Cardiac muscle cell (in vitro differentiated cells and primary cell): ENCODE measurements around the gene FAM8A1. TPM values are rescaled to one million over a fixed set of nuclear protein-coding genes. Genes with fewer than 3 reads are reported as not detected.

Experiments used
- DNase-seq, 2 donors: peaks; one replicate each; pipeline versions ENCODE4 v3.0.0 to v3.0.0-alpha.2; 2010 to 2017; ENCODE audit warnings: low read depth in 1 of 2, low spot score in 1 of 2
- H3K27ac ChIP-seq: fragments of 200-600 bp; sonication (generic); 2 replicates; pipeline ENCODE4 v1.5.1; 2016
- H3K27me3 ChIP-seq: fragments of 200-600 bp; sonication (generic); 2 replicates; pipeline ENCODE4 v1.6.0; 2016; ENCODE audit warnings: control low read depth
- H3K36me3 ChIP-seq: fragments of 200-600 bp; sonication (generic); 2 replicates; pipeline ENCODE4 v1.5.1; 2016; ENCODE audit warnings: control low read depth
- H3K4me1 ChIP-seq: fragments of 200-600 bp; sonication (generic); 2 replicates; pipeline ENCODE4 v1.8.1; 2017; ENCODE audit warnings: low read depth, mild to moderate bottlenecking, mixed run types
- H3K4me3 ChIP-seq: fragments of 200-600 bp; sonication (generic); 2 replicates; pipeline ENCODE4 v1.5.1; 2016; ENCODE audit warnings: mild to moderate bottlenecking
- H3K9me3 ChIP-seq: fragments of 200-600 bp; sonication (generic); 2 replicates; pipeline ENCODE4 v1.5.1; 2017; ENCODE audit warnings: low read depth, mild to moderate bottlenecking, control low read depth
- polyA plus RNA-seq: library from polyadenylated mRNA; unstranded; fragments of >200 nt; fragmentation: Nextera tagmentation; extraction: Ambion mirVana; gene quantifications from 2 replicates; pipeline ENCODE4 v1.2.1, GENCODE V29; 2016
- total RNA-seq: library from RNA; depleted of rRNA; stranded (reverse); fragments of >200 nt; gene quantifications from 2 replicates; pipeline ENCODE4 v1.2.3, GENCODE V29; 2016
- TF ChIP-seq, protein P1 (sequence below): IDR thresholded peaks from 2 replicates; pipeline ENCODE4 v1.5.1; 2012; ENCODE audit warnings: low read depth, mild to moderate bottlenecking, low read length

FAM8A1 gene
- total and polyA plus RNA-seq, 2 experiments from 2014 or later = 18.7 to 31.9 TPM

DNA sequence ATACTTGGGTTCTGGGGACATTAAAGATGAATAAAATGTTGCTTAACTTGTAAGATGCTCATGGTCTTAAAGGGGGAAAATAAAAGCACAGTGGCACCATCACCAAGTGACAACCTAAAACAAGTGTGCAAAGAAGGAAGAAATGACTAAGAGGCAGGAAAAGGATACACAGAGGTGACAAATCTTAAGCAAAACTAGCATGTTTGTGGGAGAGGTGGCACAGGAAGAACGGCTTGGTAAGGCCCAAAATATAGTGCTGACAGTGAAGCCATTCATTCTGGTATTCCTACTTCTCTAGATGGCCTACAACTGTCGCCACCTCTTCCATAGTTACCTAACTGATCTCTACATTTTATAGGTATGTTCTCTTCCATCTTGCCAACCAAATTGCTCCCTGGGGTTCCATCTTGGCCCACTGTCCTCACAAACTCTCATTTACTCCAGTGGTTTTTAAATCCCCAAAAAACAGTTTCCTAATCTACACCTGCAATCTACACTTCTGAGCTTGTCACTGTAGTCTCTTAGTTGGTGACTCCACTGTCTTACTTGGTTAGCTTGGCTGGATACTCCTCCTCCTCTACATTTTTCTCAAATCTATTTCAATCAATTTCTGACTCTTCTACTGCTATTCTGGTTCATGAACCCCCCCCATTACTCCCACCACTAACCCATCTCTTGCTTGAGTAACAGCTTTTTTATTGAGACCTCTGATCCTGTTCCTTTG is 33.5 kb downstream of the FAM8A1 start:
- TF ChIP-seq, protein P1, sequence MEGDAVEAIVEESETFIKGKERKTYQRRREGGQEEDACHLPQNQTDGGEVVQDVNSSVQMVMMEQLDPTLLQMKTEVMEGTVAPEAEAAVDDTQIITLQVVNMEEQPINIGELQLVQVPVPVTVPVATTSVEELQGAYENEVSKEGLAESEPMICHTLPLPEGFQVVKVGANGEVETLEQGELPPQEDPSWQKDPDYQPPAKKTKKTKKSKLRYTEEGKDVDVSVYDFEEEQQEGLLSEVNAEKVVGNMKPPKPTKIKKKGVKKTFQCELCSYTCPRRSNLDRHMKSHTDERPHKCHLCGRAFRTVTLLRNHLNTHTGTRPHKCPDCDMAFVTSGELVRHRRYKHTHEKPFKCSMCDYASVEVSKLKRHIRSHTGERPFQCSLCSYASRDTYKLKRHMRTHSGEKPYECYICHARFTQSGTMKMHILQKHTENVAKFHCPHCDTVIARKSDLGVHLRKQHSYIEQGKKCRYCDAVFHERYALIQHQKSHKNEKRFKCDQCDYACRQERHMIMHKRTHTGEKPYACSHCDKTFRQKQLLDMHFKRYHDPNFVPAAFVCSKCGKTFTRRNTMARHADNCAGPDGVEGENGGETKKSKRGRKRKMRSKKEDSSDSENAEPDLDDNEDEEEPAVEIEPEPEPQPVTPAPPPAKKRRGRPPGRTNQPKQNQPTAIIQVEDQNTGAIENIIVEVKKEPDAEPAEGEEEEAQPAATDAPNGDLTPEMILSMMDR = no peak
- Histone ChIP-seq H3K36me3 (peaks cover 38% of the 10 kb centered on the region), H3K9me3 (no peaks in the 10 kb centered on the region), H3K4me1 (peaks cover 25% of the 10 kb centered on the region), H3K4me3 (no peak overlapping the region), H3K27me3 (no peaks in the 10 kb centered on the region), H3K27ac (no peak overlapping the region)
- DNase-seq = no peak

DNA sequence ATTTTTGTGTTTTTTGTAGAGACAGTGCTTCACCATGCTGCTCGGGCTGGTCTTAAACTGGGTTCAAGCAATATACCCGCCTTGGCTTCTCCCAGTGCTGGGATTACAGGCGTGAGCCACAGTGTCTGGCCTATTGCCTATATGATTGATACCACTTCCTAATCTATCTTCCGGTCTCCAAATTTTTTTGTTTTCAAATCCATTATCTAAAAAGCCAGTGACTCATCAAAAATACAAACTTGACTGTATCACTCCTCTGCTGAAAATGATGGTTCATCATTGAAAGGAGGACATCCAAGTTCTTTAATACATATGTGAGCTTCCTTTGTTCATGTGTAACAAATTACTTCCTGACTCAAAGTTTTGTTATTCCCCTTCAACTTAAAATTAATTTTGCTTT is 35.5 kb downstream of the FAM8A1 start:
- no peaks in the 10 kb centered on the region for H3K9me3 ChIP-seq
- no peak overlapping the region for H3K27ac ChIP-seq
- peaks cover 10% of the 10 kb centered on the region for H3K4me1 ChIP-seq
- no peak for DNase-seq
- H3K27me3 ChIP-seq = no peaks in the 10 kb centered on the region
- H3K36me3 ChIP-seq = peaks cover 39% of the 10 kb centered on the region
- no peak overlapping the region for H3K4me3 ChIP-seq
- TF ChIP-seq, protein P1 = no peak

DNA sequence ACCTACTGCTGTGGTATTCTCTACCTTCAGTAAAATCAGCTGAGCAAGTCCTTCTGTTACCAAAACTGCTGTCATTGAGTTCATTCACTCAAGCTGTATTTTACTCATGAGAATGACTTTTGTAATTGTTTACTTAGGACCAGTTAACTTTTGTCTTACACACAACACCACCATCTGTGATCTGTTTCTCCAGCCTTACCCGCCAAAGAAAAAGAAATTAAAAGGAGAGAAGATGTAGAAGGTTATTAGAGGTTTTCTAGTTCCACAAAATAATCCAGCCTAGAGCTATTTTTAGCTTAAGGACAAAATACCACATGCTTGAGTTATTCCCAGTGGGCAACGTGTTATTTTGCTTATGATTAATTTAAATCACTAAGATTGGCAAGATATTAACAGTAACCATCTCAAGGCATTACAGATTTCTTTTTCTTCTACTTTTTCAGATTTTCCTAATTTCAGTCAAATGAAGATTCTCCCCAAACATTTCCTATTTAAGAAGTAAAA is 38.2 kb downstream of the FAM8A1 start:
- Histone ChIP-seq H3K4me3 (no peak overlapping the region), H3K4me1 (peaks cover 1% of the 10 kb centered on the region), H3K9me3 (no peaks in the 10 kb centered on the region), H3K27ac (peak overlapping the region; percentile 16), H3K36me3 (peaks cover 39% of the 10 kb centered on the region), H3K27me3 (no peaks in the 10 kb centered on the region)
- DNase-seq = no peak
- TF ChIP-seq, protein P1 = no peak

DNA sequence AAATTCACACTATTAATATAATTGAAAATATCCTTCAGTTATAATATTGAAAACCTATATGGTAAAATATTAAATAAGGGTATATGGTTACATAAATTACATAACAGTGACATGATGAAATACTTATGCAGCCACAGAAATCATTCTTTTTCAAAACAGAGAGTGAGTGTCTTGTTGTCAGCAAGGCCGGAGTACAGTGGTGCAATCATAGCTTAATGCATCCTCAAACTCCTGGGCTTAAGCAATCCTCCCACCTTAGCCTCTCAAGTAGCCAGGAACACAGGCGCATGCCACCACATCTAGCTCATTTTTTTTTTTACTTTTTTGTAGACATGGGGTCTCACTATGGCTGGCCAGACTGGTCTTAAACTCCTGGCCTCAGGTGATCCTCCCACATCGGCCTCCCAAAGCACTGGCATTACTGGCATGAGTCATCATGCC is 40.4 kb downstream of the FAM8A1 start:
- TF ChIP-seq, protein P1 = no peak
- Histone ChIP-seq H3K27me3 (no peaks in the 10 kb centered on the region), H3K4me3 (no peak overlapping the region), H3K27ac (no peak overlapping the region), H3K36me3 (peaks cover 44% of the 10 kb centered on the region), H3K4me1 (no peaks in the 10 kb centered on the region), H3K9me3 (no peaks in the 10 kb centered on the region)
- DNase-seq = peak in 1 of 2 donors; percentile 63

- DNase-seq = no peak
- no peaks in the 10 kb centered on the region for H3K27me3 ChIP-seq
- H3K4me3 ChIP-seq = no peak overlapping the region
- H3K9me3 ChIP-seq = no peaks in the 10 kb centered on the region
- TF ChIP-seq, protein P1 = no peak
- no peak overlapping the region for H3K27ac ChIP-seq
- no peaks in the 10 kb centered on the region for H3K4me1 ChIP-seq
- H3K36me3 ChIP-seq = peaks cover 44% of the 10 kb centered on the region
Measured at GRCh38 chr6:17648745-17649144, 48.6 kb downstream of the FAM8A1 start.
